GM11168 (cell line): Measurements from ENCODE around the gene SPATA2.
"Not testable (repeated sequence)": the region's sequence is repeated elsewhere in the genome, so short reads cannot be mapped to it uniquely, and the experiment has no call there.

Experiments
- in situ Hi-C: fragments of 300-500 bp; cut with MboI; formaldehyde crosslinking; loops from one replicate; pipeline ENCODE4 v1.12.0; 2022; ENCODE audit warnings: low sequenced_read_pairs; ENCODE audit not compliant: unreplicated experiment

SPATA2 gene

DNA sequence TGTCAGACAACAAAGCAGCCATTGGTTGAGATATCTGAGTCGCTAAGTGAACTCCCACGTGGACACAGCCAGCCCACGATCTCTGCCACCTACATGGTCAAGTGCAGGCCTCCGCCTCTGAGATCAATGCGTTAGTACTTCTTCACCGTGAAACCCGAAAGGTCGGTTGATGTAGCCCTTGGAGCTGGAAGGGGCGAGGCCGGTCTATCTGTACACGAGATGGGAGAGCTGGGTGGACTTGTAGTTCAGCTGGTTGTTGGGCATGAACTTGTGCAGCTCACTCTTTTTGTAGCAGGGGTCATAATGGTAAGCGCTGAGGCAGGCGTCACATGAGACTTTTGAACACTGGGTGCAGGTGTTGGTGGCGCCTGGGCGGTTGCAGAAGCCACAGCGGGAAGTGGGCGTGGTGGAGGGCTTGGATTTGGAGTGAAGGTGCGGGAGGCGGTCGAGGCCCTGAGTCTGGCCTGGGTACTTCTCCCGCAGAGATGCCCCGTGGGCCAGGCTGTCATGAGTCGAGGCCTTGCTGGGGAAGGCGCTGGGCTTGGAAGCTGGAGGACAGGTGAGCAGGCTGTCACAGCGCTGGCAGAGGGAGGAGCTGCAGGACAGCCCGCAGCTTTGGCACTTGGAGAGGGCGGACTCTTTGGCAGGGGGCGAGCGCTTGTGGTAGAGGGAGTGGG is 9.8 kb downstream of the SPATA2 start:
- in situ Hi-C loops: no loop called here

DNA sequence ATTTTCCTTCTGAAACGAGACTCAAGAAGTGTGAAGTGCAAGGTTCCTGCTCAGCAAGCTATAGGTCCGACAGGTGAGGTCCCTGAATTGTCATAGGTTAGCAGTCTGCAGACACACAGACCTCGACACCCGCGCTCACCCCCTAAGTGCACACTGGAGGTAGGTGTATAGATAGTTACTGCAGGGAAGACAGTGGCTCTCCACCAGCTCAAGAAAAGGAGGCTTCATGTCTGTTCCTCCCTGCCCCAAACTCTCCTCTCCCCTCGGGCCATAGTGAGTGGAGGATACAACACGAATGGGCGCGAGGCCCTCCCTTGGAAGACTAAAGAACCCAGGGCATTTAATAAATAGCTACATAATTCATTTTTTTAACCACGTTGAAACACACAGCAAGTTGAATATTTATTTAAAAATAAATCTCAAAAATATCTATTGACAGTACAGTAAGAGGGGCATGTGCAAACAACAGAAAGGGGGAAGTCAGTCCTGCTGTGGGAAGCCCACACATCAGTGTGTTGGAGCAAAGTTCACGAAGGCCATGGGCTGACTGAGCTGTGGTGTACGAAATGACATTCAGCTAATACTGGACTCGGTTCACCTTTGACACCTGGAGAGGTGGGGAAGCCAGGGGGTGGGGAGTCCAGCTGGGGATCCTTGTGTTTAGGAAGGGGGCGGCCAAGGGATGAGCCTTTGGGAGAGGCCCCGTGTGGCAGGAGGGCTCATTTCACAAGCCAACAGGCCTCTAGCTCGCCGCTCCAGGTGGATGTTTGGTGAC is 10.7 kb downstream of the SPATA2 start:
- in situ Hi-C loops: no loop called here

DNA sequence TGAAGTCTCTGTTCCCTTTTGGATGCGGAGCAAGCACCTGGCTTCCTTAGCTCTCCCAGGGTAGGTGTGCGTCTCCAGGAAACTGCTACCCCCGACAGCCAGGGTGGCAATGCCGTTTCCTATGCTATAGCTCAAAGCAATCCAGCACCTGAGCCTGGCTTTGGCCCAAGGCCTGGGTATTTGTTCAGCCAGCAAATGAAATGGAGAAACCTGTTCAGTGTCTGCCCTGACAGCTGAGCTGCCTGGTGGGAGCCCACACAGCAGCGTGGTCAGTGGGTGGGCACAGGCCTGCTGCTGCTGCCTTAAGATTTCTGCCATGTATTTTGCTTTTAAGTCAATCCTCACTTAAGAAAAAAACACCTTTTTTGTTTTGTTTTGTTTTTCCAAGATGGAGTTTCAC is 13.7 kb downstream of the SPATA2 start:
- in situ Hi-C loops: no loop called here

DNA sequence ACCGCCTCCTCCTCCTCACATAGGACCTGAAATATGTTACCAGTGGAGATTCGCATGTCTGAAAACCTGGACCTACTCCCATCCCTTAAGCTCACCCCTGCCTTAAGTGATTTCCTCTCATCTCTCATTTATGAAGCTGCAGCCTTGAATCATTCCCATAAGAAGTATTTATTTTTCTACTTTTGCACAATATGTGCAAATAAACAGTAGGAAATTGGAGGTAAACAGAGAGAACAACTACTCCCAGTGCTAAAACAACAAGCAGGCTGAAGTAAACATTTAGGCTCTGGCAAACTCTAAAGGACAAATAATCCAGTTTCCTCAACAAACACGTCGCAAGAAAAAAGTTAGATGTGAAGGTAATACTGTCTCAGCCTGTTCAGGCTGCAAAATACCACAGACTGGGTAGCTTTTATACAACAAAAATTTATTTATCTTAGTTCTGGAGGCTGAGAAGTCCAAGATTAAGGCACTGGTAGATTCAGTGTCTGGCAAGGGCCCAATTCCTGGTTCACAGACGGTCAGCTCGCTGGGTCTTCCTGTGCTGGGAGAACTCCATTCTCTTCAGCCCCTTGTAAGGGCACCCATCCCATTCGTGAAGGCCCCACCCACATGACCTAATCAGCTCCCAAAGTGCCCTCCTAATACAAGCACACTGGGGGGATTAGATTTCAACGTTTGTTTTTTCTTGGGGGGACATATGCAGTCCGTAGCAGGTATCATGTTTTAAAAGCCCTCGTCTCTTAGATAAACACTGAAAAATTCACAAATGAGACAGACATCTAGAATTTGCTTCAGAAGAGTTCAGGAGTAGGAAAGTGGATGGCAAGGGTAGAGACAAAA is 15.6 kb downstream of the SPATA2 start:
- in situ Hi-C loops: no loop called here

- in situ Hi-C loops: no loop called here
Measured at GRCh38 chr20:49896204-49896603, 19.1 kb downstream of the SPATA2 start.

GRCh38 chr20:49895474-49896093 is 19.7 kb downstream of the SPATA2 start:
- in situ Hi-C loops: not testable (repeated sequence)

DNA sequence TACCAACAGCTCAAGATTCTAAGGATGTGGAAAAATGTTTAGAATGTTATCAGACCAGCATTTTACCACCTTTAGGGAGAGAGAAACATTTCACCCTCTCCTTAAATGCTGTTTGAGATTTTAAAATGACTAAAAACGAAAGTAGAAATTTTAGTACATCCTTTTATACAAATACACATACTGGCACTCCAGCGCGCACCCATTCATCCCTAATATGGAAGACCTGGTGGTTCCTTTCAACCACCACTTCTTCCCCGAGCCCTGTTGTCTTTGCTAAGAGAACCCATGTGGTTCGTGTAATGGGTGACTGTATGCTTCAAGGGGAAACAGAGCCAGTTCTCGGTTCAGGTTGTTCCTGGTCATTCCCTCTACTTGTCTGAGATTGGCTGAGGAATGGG is 21.3 kb downstream of the SPATA2 start:
- in situ Hi-C loops: no loop called here

DNA sequence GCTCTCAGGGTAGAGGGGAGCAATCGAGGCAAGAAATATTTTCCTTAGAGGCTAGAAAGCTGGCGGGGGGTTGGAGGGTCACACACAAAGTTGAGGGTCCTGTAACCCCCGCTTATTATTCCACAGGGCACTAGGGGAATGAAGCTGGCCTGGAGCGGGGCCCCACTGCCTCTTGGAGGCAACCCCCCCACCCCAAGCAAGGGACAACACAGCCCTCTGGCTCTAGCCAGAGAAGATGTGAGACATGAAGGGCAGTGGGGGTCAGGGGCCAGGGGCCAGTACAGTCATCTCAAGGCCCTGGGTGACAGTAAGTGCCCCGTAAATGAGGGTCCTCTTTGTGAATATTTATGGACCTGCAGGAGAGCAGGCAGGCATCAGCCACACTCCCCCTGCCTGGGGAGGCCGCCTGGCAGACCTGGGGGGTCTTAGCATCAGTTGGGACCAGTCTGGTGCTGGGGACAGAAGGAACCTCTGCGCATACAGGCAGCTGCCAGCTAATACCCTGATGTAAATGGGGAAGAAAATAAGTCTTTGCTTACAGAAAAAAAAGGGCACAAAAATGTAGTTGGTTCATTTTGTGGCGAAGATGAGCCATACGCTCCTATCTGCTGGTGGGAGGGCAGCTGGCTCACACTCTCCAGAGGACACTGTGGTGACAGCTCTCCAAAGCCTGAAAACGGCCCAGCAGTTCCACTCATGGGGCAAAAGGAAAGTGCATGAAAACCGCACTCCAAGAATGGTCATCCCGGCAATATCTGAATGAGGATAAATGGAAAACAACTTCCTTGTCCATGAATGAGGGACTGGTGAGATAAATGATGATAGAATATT is 21.9 kb downstream of the SPATA2 start:
- in situ Hi-C loops: no loop called here

DNA sequence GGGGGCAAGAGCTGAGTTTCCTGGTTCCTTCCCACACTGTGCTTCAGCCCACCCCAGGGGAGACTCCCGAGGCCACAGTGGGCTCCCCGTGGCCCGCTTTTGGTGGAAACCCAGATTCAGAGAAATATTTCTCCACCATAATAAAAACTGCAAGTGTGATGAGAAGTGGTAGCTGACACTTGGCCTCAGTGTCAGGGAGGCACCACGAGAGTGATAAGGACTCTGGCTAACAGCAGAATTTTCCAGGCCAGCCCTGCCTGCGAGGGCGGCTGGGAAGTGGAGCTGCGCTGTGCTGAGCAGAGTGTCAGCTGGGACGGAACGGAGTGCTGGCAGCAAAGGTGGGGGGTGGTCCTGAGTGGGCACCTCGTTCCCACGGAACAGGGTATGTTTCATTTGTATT is 22.5 kb downstream of the SPATA2 start:
- in situ Hi-C loops: no loop called here

DNA sequence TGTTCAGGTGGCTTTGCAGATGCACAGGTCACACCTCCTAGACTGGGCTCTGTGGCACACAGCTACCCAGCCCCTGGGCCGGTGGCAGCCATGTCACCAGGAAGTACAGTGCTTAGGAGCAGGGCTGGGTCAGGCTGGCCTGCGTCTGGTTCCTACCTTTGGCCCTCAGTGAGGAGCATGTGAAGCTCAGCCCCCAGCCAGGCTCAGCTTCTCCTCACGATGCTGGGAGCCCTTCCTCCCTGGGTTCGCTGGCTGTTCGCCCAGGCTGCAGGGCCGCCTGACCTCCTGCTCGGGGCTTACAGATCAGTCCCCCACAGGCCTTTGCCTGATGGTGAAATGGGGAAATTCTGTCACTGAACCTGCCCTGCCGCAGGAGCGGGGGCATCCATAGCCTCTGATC is 23.1 kb downstream of the SPATA2 start:
- in situ Hi-C loops: no loop called here

DNA sequence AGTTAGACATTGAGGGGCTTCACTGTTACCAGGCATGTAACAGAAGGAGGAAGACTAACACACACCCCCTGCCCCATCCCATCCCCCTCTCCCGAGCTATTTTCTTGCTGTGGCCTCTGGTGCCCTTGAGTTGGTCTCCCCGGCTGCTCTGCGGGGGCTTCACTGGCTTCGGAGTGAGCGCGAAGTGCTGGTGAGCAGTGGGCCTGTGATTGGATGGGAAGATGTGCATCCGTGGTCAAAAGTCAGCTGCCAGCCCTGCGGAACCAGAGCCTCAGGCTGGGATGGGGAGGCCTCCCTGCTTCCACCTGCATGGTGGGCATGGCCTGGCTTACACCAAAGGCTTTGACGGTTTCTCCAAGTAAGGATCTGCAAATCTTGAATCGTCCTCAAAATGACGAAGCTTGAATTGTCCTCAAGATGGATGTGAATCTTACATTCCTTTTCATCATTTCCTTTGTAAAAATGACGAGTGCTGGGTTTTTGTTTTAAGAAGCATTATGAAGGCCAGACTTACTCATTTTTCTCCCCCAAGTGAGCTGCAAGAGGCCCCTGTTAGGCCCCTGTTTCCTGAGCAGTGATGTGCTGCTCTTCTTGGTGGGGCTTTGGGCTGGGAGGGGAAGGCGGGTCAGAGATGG is 23.7 kb downstream of the SPATA2 start:
- in situ Hi-C loops: no loop called here

GRCh38 chr20:49890471-49891361 is 24.6 kb downstream of the SPATA2 start:
- in situ Hi-C loops: no loop called here

DNA sequence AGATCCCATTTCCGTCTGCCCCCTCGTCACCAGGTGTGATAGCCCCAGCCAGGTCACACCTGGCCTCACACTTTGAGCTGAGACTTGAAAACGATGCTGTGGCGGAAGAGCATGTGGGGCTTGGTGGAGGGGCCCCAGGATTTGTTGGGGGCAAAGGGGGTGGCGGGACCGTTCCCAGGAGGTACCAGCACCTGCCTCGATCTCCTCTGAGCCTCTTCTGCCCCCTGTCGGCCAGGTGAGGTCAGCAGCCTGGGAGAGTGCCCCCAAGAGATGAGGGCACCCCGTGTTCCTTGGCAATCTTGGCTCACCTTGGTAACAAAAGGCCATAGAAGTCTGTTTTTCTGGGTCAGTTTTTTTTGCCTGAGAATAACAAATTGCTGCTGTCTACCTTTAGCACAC is 25.4 kb downstream of the SPATA2 start:
- in situ Hi-C loops: no loop called here

- in situ Hi-C loops: no loop called here
Measured at GRCh38 chr20:49889001-49889934, 26.1 kb downstream of the SPATA2 start.

GRCh38 chr20:49888212-49889000 is 26.9 kb downstream of the SPATA2 start:
- in situ Hi-C loops: no loop called here
